Measurements from ENCODE around the gene RPH3AL.
"Not testable (repeated sequence)": the region's sequence is repeated elsewhere in the genome, so short reads cannot be mapped to it uniquely, and the experiment has no call there.

The RPH3AL gene

DNA sequence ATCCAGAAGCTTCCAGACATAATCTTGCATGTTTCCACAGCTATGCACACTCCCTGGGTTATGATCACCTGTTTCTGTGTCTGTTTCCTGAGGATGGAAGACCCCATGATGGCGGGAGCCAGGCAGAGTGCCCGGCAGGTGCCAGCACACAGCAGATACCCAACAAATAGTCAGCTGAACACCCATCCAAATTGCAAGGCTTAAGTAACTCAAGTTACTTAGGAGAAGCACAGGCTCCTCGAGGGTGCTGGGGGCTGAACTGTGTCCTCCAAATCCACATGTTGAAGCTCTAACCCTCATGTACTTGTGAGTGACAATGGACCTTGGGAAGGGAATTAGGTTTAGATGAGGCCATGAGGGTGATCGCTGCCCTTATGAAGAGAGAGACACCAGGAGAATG lies 91.7 kb downstream of the RPH3AL start:
- DNase-seq (ENCODE audit: low spot score), result no peak

- DNase-seq (ENCODE audit: low spot score), result no peak
Observed at GRCh38 chr17:260031-260791, 92.4 kb downstream of the RPH3AL start.

DNA sequence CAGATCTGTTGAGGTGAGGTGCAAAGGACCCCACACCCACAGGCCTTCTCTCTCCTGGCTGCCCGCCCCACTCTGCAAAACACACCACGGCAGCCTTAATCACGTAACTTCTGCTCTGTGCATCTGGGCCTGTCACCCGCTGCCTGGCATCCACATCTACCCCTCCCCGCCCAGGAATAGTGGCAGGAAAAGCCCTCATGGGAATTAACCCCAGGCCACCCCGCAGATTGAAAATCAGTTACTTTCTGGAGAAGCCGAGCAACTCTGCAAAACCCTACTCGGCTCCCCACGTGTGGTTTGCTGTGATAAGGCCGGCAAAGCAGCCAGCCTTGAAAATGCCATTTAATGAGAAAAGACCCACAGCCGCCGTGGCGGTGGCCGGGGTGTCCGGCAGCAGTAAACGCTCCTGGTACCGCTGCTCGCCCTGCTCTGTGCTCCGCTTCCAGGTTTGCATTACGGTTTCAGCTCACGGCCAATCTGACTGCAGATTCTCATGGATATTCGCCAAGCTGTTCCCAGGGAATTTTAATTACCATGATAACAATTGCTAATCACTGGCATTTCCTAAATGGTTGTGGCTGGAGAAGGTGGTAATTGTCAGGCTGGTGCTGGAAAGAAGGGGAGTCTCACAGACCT lies 93.1 kb downstream of the RPH3AL start:
- DNase-seq (ENCODE audit: low spot score), result no peak

GRCh38 chr17:258906-259305 lies 93.7 kb downstream of the RPH3AL start:
- no peak for DNase-seq (ENCODE audit: low spot score)

GRCh38 chr17:258045-258734 lies 94.4 kb downstream of the RPH3AL start:
- DNase-seq (ENCODE audit: low spot score), result no peak

DNA sequence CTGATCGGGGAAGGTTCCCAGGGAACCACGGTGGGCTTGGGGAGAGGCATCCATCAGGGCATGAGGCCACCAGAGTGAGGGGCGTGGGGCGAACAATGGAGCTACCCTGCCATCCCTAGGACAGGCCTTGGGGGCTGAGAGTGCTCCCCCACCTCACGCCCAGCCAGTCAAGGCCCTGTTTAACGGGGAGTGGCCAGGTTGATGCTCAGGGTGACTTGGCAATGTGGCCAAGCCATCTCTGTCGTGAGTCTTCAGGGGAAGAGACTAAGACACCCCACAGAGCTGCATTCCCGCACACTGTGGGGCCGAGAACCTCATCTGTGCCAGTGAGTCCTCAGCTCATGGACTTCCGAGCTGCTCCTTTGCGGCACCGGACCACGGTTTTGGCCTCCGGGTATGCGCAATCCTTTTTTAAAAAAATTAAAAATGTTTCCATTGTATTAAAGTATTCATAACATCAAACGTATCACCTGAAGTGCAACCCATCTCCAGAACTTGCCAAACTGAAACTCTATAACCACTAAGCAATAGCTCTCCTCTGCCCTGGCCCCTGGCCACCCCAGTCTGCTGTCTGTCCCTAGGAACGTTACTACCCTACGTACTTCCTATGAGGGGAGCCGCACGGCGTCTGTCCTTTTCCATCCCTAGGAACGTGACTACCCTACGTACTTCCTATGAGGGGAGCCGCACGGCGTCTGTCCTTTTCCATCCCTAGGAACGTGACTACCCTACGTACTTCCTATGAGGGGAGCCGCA lies 99.3 kb downstream of the RPH3AL start:
- no peak for DNase-seq (ENCODE audit: low spot score)

DNA sequence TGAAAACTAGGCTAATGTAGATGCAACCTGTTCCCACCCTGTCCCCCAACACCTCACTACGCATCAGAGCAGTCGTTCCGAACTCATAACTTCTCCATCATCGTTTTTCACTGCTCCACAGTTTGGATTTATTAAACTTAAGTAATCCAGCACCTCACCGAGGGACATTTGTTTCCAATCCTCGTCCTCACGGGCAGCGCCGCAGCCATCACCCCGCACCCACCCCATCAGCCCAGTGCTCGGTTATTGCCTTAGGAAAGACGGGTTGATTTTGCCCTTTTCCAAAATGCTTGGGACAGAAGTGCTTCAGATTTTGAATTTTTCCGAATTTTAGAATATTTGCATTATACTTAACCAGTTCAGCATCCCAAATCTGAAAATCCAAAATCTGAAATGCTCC lies 100.2 kb downstream of the RPH3AL start:
- DNase-seq (ENCODE audit: low spot score), result no peak

DNA sequence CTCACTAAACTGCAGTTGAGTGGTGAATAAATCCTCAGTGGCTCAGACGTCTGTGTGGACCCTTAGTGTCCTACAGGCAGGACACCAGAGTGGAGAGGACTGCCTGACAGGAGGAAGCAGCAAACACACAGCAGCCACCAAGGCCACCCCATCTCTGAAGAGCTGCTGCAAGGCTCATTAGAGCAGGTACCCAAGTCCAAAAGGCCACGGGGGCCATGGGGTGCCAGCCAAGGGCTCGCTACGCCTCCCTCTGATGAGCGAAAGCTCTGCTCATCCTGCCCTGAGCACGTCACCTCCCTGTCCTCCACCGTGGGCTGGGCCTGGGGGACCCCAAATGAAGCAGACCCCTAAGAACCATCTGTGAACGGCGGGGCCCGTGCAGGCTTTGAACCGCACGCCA lies 101.1 kb downstream of the RPH3AL start:
- DNase-seq (ENCODE audit: low spot score), result no peak

GRCh38 chr17:250487-251300 lies 101.9 kb downstream of the RPH3AL start:
- DNase-seq (ENCODE audit: low spot score), result no peak

DNA sequence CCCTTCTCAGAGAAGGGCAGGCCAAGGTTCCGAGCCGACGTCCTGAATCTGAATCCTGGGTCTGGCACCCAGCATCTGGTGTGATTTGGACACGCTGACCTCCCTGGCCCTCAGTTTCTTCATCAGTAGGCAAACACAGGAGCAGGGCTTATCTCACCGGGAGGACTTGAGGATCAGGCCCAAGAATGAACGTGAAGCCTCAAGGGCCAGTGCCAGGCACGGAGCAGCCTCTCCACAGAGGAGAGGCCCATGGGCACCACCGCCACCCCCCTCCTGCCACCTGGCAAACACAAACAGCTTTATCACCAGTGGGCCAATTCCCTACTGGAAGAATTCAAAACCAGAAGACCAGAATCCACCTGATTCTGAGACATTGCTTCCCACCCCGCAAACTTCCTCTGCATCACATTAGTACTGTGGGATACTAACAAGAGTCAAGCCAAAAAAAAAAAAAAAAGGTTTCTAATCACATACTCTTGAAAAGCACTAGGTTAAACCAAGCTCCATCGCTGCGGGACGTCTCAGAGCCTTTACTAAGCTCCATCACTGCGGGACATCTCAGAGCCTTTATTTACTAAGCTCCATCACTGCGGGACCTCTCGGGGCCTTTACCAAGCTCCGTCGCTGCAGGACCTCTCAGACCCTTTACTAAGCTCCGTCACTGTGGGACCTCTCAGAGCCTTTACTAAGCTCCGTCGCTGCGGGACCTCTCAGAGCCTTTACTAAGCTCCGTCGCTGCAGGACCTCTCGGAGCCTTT lies 103.2 kb downstream of the RPH3AL start:
- DNase-seq (ENCODE audit: low spot score), result no peak

DNA sequence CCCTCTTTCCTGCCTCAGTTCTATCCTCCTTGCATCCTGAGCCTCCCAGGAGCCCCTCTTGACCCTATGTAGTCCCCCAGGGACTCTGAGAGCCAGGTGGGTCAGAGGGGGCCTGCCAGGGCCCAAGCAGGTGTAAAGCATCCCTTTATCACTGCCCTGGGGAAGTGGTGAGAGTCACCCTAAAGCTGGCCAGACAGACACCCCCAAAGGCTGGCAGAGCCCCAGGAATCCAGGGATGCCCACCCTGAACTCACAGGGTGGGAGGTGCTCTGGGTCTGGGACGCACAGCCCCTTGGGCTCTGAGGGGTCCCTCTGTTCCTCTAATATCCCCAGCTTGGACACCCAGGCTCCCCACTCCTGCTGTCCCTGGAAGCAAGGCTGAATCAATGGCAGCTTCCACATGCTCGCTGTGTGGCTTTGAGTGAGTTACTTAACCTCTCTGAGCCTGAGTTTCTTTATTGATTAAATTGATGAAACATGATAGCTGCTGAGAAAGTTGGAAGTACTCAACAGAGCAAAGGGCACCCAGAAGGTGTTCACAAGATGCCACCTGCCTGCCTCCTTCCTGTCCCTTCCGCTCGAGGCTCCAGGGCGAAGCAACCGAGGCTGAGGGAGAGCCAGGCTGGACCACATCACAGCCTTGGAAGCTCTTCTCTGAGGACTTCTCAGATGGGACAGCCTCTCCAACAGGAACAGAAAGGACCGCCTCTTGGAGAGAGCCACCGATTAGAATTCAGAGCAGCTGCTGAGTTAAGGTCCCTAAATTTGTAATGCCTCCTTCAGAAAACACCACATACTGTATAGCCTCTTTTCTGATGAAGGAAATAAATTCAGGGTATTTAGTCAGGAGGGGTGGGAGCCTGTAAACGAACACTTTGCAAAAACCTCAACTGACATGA lies 104.0 kb downstream of the RPH3AL start:
- DNase-seq (ENCODE audit: low spot score), result no peak

DNA sequence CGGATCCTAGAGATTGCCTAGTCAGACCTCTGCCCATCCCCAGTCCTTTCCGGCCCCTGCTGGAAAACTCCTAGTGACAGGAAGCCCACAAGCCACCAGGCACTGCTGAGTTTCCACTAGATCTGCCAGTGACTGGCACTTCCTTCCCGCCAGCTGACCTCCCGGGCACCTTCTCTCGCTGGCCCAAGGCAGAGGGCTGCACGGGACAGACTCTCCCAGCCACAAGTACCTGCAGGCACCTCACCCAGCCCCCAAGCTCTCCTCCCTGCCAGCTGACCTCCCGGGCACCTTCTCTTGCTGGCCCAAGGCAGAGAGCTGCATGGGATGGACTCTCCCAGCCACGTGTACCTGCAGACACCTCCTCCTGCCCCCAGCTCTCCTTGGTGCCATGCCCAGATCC lies 104.8 kb downstream of the RPH3AL start:
- no peak for DNase-seq (ENCODE audit: low spot score)

DNA sequence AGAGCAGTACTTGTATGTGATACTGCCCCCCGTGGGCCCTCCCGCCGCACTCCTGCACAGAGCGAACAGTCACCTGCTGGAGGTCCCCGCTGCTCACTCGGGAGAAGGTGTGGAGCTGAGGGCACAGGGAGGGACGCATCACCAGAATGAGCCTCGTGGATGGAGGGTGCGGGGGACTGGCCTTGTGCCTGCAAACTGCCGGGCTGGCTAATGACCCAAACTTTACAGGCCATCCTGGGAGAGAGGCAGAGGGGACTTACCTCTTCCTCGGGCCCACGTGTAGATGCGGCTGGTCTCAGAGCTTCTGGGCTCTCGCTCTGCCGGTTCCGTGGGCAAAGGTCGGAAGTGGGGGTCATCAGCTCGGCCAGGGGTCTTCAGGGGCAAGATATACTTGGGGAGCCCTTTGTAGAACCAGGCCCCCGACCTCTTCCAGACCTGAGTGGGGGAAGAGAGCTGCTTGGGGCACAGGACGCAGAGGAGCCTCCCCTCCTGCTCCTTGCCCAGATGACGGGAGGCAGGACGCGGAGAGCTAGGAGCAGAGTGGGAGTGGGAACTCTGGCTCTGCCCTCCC lies 105.7 kb downstream of the RPH3AL start:
- no peak for DNase-seq (ENCODE audit: low spot score)

- DNase-seq (ENCODE audit: low spot score), result no peak
Observed at GRCh38 chr17:246226-246625, 106.4 kb downstream of the RPH3AL start.

GRCh38 chr17:245611-246010 lies 107.0 kb downstream of the RPH3AL start:
- no peak for DNase-seq (ENCODE audit: low spot score)

DNA sequence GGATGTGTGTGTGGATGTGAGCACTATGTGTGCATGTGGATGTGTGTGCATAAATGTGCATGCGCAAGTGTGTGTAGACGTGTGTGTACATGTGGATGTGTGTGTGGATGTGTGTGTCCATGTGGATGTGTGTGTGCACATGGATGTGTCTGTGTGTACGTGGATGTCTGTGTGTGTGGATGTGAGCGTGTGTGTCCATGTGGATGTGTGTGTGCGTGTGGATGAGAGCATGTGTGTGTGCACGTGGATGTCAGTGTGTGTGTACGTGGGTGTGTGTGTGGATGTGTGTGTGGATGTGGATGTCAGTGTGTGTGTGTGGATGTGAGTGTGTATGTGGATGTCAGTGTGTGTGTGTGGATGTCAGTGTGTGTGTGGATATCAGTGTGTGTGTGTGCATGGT lies 107.6 kb downstream of the RPH3AL start:
- no peak for DNase-seq (ENCODE audit: low spot score)

DNA sequence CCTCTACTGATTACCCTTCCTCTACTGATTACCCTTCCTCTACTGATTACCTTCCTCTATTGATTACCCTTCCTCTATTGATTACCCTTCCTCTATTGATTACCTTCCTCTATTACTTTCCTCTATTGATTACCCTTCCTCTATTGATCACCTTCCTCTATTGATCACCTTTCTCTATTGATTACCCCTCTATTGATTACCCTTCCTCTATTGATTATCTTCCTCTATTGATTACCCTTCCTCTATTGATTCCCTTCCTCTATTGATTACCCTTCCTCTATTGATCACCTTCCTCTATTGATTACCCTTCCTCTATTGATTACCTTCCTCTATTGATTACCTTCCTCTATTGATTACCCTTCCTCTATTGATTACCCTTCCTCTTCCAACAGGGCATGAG lies 108.7 kb downstream of the RPH3AL start:
- DNase-seq (ENCODE audit: low spot score), result not testable (repeated sequence)

DNA sequence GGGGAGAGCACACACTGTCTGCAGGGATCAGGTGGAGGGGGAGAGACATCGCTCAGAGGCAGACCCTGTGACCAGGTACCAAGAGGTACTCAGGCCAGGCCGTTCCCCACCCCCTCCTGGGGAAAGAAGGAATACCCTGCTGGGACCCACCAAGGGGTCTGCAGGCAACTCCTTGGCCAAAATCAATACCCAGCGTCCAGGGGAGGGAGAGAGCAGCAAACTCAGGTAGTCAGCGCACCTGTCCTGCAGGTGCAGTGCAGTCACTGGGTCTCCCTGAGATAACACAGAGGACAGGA lies 113.7 kb downstream of the RPH3AL start:
- DNase-seq (ENCODE audit: low spot score), result no peak

GRCh38 chr17:238071-238963 lies 114.3 kb downstream of the RPH3AL start:
- no peak for DNase-seq (ENCODE audit: low spot score)
